Liver (tissue), 9 donors: ENCODE results near the gene FECH. TPM values are rescaled to one million over a fixed set of nuclear protein-coding genes. Genes with fewer than 3 reads are reported as not detected.

Experiments
- DNase-seq: peaks from one replicate; pipeline ENCODE4 v3.0.0-alpha.2; 2017; ENCODE audit warnings: low spot score
- H3K27ac ChIP-seq, 2 donors: one replicate each; pipeline ENCODE4 v1.7.0; 2013; ENCODE audit warnings: inconsistent platforms in 2 of 2, low read length in 2 of 2, control low read depth in 1 of 2, low read depth in 1 of 2, mild to moderate bottlenecking in 1 of 2
- H3K27me3 ChIP-seq, 4 donors: one replicate each; pipeline versions ENCODE4 v1.6.1 to v1.7.0; 2013; ENCODE audit warnings: low read length in 3 of 4, inconsistent platforms in 1 of 4, mild to moderate bottlenecking in 1 of 4, moderate library complexity in 1 of 4; ENCODE audit not compliant: control insufficient read depth in 4 of 4, insufficient read depth in 4 of 4
- H3K36me3 ChIP-seq, 4 donors: one replicate each; pipeline versions ENCODE4 v1.6.1 to v1.7.0; 2013; ENCODE audit warnings: low read length in 3 of 4, mild to moderate bottlenecking in 3 of 4, low read depth in 1 of 4, moderate library complexity in 1 of 4; ENCODE audit not compliant: control insufficient read depth in 4 of 4, insufficient read depth in 3 of 4
- H3K4me1 ChIP-seq, 4 donors: one replicate each; pipeline versions ENCODE4 v1.6.1 to v1.7.0; 2013; ENCODE audit warnings: low read length in 3 of 4, mild to moderate bottlenecking in 3 of 4, moderate library complexity in 1 of 4; ENCODE audit not compliant: control insufficient read depth in 4 of 4, insufficient read depth in 4 of 4
- H3K4me3 ChIP-seq, 3 donors: one replicate each; pipeline versions ENCODE4 v1.6.1 to v1.7.0; 2013; ENCODE audit warnings: low read length in 3 of 3, control low read depth in 1 of 3, low read depth in 1 of 3, mild to moderate bottlenecking in 1 of 3
- H3K9ac ChIP-seq, 2 donors: one replicate each; pipeline ENCODE4 v1.7.0; 2013; ENCODE audit warnings: low read length in 2 of 2, mild to moderate bottlenecking in 2 of 2, moderate library complexity in 2 of 2, control low read depth in 1 of 2, low read depth in 1 of 2
- H3K9me3 ChIP-seq, 4 donors: one replicate each; pipeline versions ENCODE4 v1.6.1 to v1.7.0; 2013; ENCODE audit warnings: low read length in 3 of 4; ENCODE audit not compliant: control insufficient read depth in 4 of 4
- ATF3 ChIP-seq: IDR thresholded peaks from 2 replicates; pipeline ENCODE4 v1.6.1; 2016; ENCODE audit warnings: antibody characterized with exemption
- CTCF ChIP-seq: fragments of 150-350 bp; IDR thresholded peaks from 2 replicates; pipeline ENCODE4 v1.5.1; 2017; ENCODE audit warnings: improper control_type of control experiment, low read depth, low read length; ENCODE audit not compliant: missing input control
- EGR1 ChIP-seq, 2 donors: IDR thresholded peaks; 2 replicates each; pipeline ENCODE4 v1.6.1; 2016 to 2018; ENCODE audit warnings: antibody characterized with exemption in 2 of 2, low read depth in 2 of 2
- FOXA1 ChIP-seq: IDR thresholded peaks from 2 replicates; pipeline ENCODE4 v1.6.1; 2016; ENCODE audit warnings: antibody characterized with exemption
- FOXA2 ChIP-seq: IDR thresholded peaks from 2 replicates; pipeline ENCODE4 v1.6.1; 2016; ENCODE audit warnings: antibody characterized with exemption
- GABPA ChIP-seq, 2 donors: IDR thresholded peaks in 1 of 2; conservative IDR thresholded peaks in 1 of 2; 2 replicates each; pipeline ENCODE4 v1.6.1; 2016; ENCODE audit warnings: antibody characterized with exemption in 2 of 2, mild to moderate bottlenecking in 1 of 2, moderate library complexity in 1 of 2
- JUND ChIP-seq, 2 donors: IDR thresholded peaks; 2 replicates each; pipeline ENCODE4 v1.6.1; 2016; ENCODE audit warnings: antibody characterized with exemption in 2 of 2
- MAX ChIP-seq: IDR thresholded peaks from 2 replicates; pipeline ENCODE4 v1.6.1; 2016; ENCODE audit warnings: antibody characterized with exemption
- NR2F2 ChIP-seq: IDR thresholded peaks from 2 replicates; pipeline ENCODE4 v1.6.1; 2016; ENCODE audit warnings: antibody characterized with exemption
- RAD21 ChIP-seq, 2 donors: IDR thresholded peaks; 2 replicates each; pipeline ENCODE4 v1.6.1; 2016; ENCODE audit warnings: antibody characterized with exemption in 2 of 2, mild to moderate bottlenecking in 2 of 2
- REST ChIP-seq: IDR thresholded peaks from 2 replicates; pipeline ENCODE4 v1.6.1; 2016; ENCODE audit warnings: antibody characterized with exemption, mild to moderate bottlenecking
- RXRA ChIP-seq, 2 donors: IDR thresholded peaks; 2 replicates each; pipeline ENCODE4 v1.6.1; 2017 to 2018; ENCODE audit warnings: antibody characterized with exemption in 2 of 2, mild to moderate bottlenecking in 1 of 2
- SP1 ChIP-seq: IDR thresholded peaks from 2 replicates; pipeline ENCODE4 v1.6.1; 2018; ENCODE audit warnings: antibody characterized with exemption, mild to moderate bottlenecking
- TAF1 ChIP-seq: conservative IDR thresholded peaks from 2 replicates; pipeline ENCODE4 v1.6.1; 2016; ENCODE audit warnings: antibody characterized with exemption, mild to moderate bottlenecking
- ZBTB33 ChIP-seq: IDR thresholded peaks from 2 replicates; pipeline ENCODE4 v1.6.1; 2016; ENCODE audit warnings: antibody characterized with exemption
- WGBS: extraction: QIAGEN DNeasy Blood & Tissue Kit; methylation state at CpG from one replicate; pipeline ENCODE4 v1.1.7; 2013; 5-methylcytosine and 5-hydroxymethylcytosine counted together
- polyA plus RNA-seq, 2 donors: library from polyadenylated mRNA; stranded (reverse) in 1 of 2; unstranded in 1 of 2; fragments of 200-250 nt in 1 of 2; fragments of >200 nt in 1 of 2; fragmentation: Nextera tagmentation in 1 of 2; extraction: Ambion mirVana in 1 of 2; gene quantifications; one replicate each; pipeline versions ENCODE4 v1.2.1 to v1.2.3, GENCODE V29; 2013 to 2015
- total RNA-seq, 2 donors: library from RNA; depleted of rRNA; stranded (reverse); fragments of >200 nt; gene quantifications; one replicate each; pipeline ENCODE4 v1.2.3, GENCODE V29; 2014
- donor health status: healthy.
- donor health status: healthy.
- donor health status: healthy.
- donor health status: healthy.
- donor health status: healthy.

FECH gene
- total and polyA plus RNA-seq, 4 donors, result 13.8 to 1,262 (median 42.1) TPM

GRCh38 chr18:57575542-57575941 is 11.0 kb downstream of the FECH start:
- no peaks in the 10 kb centered on the region for H3K4me1 ChIP-seq
- no peak for TF ChIP-seq REST
- H3K36me3 ChIP-seq, result peaks cover 12 to 38% (median 24%) of the 10 kb centered on the region in 4 donors
- no peaks in the 10 kb centered on the region for H3K9me3 ChIP-seq
- no peak for DNase-seq
- WGBS, result 72% methylated on average over 6 of the region's 6 CpGs
- H3K27me3 ChIP-seq, result no peaks in the 10 kb centered on the region
- H3K27ac ChIP-seq, result no peak overlapping the region
- no peak overlapping the region for H3K4me3 ChIP-seq
- no peak overlapping the region for H3K9ac ChIP-seq

GRCh38 chr18:57574866-57575265 is 11.6 kb downstream of the FECH start:
- H3K36me3 ChIP-seq, result peaks cover 13 to 41% (median 30%) of the 10 kb centered on the region in 4 donors
- H3K27me3 ChIP-seq, result no peaks in the 10 kb centered on the region
- no peak overlapping the region for H3K9ac ChIP-seq
- no peaks in the 10 kb centered on the region for H3K4me1 ChIP-seq
- no peak for TF ChIP-seq SP1
- TF ChIP-seq RAD21 (IDR thresholded peaks at IDR 0.05), result no peak
- TF ChIP-seq JUND (IDR thresholded peaks at IDR 0.05), result no peak
- TF ChIP-seq NR2F2, result no peak
- WGBS, result 70% methylated on average over 4 of the region's 4 CpGs
- H3K27ac ChIP-seq, result no peak overlapping the region
- no peak for DNase-seq
- H3K9me3 ChIP-seq, result no peaks in the 10 kb centered on the region
- H3K4me3 ChIP-seq, result no peak overlapping the region

- H3K4me3 ChIP-seq, result no peak overlapping the region
- 97% methylated on average over 4 of the region's 4 CpGs for WGBS
- H3K9me3 ChIP-seq, result no peaks in the 10 kb centered on the region
- no peak for DNase-seq
- H3K9ac ChIP-seq, result no peak overlapping the region
- no peaks in the 10 kb centered on the region for H3K4me1 ChIP-seq
- H3K27ac ChIP-seq, result no peak overlapping the region
- H3K27me3 ChIP-seq, result no peaks in the 10 kb centered on the region
- H3K36me3 ChIP-seq, result peaks cover 11 to 62% (median 34%) of the 10 kb centered on the region in 4 donors
- no peak for TF ChIP-seq ZBTB33
- no peak for TF ChIP-seq FOXA1
- TF ChIP-seq JUND (IDR thresholded peaks at IDR 0.05), result no peak
- no peak for TF ChIP-seq MAX
- TF ChIP-seq CTCF, result no peak
- no peak for TF ChIP-seq GABPA (IDR thresholded peaks at IDR 0.05 in 1 of 2, conservative IDR thresholded peaks at IDR 0.05 in 1 of 2)
- no peak for TF ChIP-seq FOXA2
- no peak for TF ChIP-seq TAF1
- TF ChIP-seq EGR1 (IDR thresholded peaks at IDR 0.05; ENCODE audit: low read depth in 2 of 2), result no peak
- TF ChIP-seq RXRA (IDR thresholded peaks at IDR 0.05), result no peak
- no peak for TF ChIP-seq ATF3
These were observed 16.3 kb downstream of the FECH start for GRCh38 chr18:57570162-57570561.
